Measurements from ENCODE around the gene GRK1.

The GRK1 gene

DNA sequence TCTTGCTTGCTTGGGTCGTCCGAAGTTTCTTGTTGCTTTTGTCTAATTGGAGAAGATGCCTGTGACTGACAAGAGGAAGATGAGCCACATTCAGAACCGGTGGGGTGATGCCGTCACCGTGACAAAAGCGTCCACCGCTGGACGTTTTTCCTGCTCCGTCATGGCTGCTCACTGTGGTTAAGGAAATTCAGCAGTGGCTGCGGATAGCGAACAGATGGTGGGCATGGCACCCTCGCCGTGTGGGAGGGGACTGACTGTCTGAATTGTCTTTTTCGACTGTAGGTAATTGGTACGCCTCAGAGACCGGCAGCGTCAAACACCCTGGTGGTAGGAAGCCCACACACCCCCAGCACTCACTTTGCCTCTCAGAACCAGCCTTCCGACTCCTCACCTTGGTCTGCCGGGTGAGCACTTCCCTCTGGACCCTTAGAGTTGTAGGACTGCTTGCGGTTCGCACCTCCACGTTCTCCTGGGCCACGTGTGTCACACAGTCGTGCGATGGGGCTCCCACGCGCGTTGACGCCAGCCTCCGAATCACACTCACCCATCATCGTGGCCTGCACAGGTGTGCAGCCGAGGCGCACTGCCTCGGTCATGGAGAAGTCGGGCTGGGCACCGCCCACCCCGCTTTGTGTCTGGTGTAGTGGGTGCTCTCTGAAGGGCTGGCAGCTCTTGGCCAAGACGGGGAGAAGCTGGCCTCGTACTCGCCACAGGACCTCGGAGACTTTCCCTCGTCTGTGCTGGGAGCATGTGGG is 35.5 kb upstream of the GRK1 start:
- no peak for FAIRE-seq

GRCh38 chr13:113632706-113633484 is 34.1 kb upstream of the GRK1 start:
- FAIRE-seq (no peak), DNase-seq (ENCODE audit: insufficient read length, low spot score) (no peak)

More for the DNA sequence above, 35.5 kb upstream of the GRK1 start:
- no peak for DNase-seq (ENCODE audit: insufficient read length, low spot score)

GRCh38 chr13:113633485-113633873 is 33.5 kb upstream of the GRK1 start:
- no peak for DNase-seq (ENCODE audit: insufficient read length, low spot score)
- no peak for FAIRE-seq

DNA sequence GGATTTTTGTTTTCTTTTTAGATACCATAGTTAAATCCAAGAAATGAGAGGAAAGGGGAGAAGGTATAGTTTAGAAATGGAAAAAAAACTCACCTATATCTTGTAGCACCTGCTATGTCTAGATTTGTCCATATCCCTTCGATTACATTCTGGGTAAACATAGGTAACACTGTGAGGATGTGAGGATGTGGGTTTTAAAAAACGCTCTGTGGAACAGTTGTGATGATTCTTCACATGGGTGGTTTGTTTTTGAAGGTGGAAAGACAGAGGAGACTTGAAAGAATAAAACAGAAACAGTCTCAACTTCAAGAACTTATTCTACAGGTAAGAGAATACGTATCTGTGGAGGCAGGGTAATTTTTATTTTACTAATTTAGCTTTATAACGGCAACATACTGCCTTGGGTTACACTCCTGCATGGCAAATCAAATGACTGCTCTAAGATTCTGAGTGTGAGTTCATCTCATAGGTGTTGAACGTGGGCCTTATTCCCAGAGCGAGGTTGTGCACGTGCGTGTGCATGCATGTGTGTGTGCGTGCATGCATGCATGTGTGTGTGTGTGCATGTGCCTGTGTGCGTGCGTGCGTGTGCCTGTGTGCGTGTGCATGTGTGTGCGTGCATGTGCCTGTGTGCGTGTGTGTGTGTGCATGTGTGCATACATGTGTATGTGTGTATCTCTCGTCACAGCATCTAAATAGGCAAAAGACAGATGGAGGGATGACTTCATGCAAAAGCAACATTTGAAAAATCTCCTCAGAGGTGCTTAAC is 32.6 kb upstream of the GRK1 start:
- DNase-seq (ENCODE audit: insufficient read length, low spot score) (no peak), FAIRE-seq (no peak)

- DNase-seq (ENCODE audit: insufficient read length, low spot score) (no peak), FAIRE-seq (no peak)
Observed at GRCh38 chr13:113635048-113635420, 32.0 kb upstream of the GRK1 start.

- no peak for DNase-seq (ENCODE audit: insufficient read length, low spot score)
- no peak for FAIRE-seq
Observed at GRCh38 chr13:113635709-113636108, 31.3 kb upstream of the GRK1 start.

DNA sequence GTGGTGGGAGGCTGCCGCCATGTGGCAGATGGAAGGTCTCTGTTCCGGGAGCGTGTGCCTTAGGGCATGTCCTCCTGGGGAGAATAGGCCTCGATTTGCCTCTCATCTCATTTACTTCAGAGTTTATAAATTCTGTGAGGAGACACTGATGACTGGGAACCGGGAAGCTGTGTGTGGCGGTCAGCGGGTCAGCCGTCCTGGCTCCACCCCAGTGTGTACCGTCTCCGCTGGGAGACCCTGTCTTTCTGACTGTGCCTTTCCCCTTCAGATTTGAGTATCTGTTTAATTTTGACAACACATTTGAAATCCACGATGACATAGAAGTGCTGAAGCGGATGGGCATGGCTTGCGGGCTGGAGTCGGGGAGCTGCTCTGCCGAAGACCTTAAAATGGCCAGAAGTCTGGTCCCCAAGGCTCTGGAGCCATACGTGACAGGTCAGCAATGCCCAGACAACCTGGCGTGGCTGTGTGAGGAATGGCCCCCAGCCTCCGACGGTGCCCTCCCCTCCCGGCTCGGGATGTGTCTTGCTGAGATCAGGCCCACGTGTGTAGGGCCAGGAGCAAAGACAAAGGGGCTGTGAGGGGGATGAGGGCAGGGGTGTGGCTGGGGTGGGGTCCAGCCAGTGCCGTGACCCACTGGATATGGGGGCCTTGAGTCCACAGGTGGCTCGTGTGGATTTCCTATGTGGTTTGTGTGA is 30.6 kb upstream of the GRK1 start:
- no peak for DNase-seq (ENCODE audit: insufficient read length, low spot score)
- FAIRE-seq, result no peak

DNA sequence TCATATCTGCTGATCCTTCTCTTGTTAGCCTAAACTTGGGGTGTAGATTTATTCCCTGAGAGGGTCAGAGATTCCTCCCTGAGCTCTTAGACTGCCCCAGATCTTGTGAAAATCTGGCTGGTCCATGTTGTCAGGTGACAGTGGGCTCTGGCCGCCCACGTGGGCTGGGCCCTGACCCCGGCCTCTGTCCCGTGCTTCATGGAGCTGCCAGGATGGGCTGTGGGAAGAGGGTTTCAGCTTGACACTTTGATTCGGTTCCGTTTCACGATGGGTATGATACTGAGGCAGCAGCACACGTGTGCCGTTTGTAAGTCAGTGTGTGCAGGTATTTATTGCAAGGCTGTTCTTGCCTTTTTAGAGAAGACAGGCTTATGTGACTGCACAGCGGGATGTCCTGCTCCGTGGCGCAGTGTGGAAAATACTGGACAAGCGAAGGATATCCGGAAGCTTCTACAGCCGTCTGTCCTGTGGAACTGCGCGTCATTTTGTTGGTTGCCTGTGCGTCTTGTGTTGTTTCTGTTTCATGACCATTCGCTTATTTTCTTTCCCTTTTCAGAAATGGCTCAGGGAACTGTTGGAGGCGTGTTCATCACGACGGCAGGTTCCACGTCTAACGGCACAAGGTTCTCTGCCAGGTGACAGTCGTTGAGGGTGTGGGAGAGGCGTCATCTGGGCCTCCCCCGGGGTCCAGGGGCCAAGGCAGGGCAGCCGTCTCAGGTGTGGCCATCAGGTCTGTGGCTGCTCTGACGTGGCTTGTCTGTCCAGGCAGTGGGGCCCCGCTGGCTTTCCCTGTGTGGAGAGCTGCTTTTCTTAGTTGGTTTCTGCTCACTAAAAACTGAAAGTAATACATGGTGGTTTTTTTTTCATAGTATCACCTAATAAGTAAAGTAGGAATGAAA is 29.5 kb upstream of the GRK1 start:
- DNase-seq (ENCODE audit: insufficient read length, low spot score) (no peak), FAIRE-seq (no peak)

DNA sequence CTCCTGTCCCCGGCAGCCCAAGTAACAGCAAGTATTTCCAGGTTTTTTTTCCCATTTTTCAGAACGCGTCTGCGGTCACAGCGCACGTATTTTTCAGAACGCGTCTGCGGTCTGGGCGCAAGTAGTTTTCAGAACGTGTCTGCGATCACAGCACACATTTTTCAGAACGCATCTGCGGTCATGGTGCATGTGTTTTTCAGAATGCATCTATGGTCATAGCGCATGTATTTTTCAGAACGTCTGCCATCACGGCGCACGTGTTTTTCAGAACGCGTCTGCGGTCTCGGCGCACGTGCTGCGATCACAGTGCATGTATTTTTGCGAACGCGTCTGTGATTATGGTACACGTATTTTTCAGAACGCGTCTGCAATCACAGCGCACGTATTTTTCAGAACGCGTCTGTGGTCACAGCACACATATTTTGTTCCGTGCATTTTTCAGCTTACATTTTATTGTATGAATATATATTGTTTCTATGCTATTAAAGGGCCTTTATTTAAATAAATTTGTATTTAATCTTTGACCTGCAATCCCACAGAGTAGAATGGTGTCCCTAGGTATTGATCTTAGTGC is 28.8 kb upstream of the GRK1 start:
- no peak for DNase-seq (ENCODE audit: insufficient read length, low spot score)
- FAIRE-seq, result no peak

GRCh38 chr13:113638806-113639205 is 28.2 kb upstream of the GRK1 start:
- no peak for FAIRE-seq
- no peak for DNase-seq (ENCODE audit: insufficient read length, low spot score)

- no peak for DNase-seq (ENCODE audit: insufficient read length, low spot score)
- no peak for FAIRE-seq
Observed at GRCh38 chr13:113639616-113640262, 27.3 kb upstream of the GRK1 start.

GRCh38 chr13:113641426-113641825 is 25.6 kb upstream of the GRK1 start:
- DNase-seq (ENCODE audit: insufficient read length, low spot score), result no peak

DNA sequence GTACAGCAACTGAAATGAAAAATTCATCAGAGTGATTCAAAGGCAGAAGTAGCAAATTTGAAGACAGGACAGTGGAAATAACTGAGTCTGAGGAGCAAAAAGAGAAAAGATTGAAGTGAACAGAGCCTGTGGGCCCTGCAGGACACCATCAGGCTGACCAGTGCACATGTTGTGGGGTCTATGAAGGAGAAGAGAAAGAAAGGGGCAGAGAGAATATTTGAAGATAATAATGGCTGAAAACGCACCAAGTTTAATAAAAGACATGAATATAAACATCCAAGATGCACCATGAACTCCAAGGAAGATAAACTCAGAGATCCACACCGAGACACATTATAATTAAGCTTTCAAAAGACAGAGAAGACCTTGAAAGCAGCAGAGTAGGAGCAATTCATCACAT is 24.5 kb upstream of the GRK1 start:
- no peak for FAIRE-seq
- DNase-seq (ENCODE audit: insufficient read length, low spot score), result no peak

More at GRCh38 chr13:113641426-113641825, 25.6 kb upstream of the GRK1 start:
- FAIRE-seq, result no peak

- no peak for FAIRE-seq
- DNase-seq (ENCODE audit: insufficient read length, low spot score), result no peak
Observed at GRCh38 chr13:113643593-113643992, 23.4 kb upstream of the GRK1 start.

- DNase-seq (ENCODE audit: insufficient read length, low spot score) (no peak), FAIRE-seq (no peak)
Observed at GRCh38 chr13:113644800-113645199, 22.2 kb upstream of the GRK1 start.

DNA sequence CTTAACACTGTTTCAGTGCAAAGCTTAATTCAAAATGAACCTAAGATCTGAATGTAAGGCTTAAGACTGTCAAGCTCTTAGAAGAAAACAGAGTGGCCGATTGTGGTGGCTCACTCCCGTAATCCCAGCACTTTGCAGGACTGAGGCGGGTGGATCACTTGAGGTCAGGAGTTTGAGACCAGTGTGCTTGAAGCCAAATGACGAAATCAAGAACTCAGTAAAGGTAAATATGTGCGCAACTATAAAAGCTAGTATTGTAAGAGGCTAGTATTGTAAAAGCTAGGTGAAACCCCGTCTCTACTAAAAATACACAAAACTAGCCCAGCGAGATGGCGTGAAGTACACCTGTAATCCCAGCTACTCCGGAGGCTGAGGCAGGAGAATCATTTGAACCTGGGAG is 21.7 kb upstream of the GRK1 start:
- DNase-seq (ENCODE audit: insufficient read length, low spot score) (no peak), FAIRE-seq (no peak)

- DNase-seq (ENCODE audit: insufficient read length, low spot score) (no peak), FAIRE-seq (no peak)
Observed at GRCh38 chr13:113646376-113646775, 20.6 kb upstream of the GRK1 start.

- DNase-seq (ENCODE audit: insufficient read length, low spot score) (no peak), FAIRE-seq (no peak)
Observed at GRCh38 chr13:113646921-113647340, 20.1 kb upstream of the GRK1 start.

Data from GM19239 (cell line).